Measurements from ENCODE around the gene PCDH7. TPM values are rescaled to one million over a fixed set of nuclear protein-coding genes. Genes with fewer than 3 reads are reported as not detected.

Gene PCDH7
- total and polyA plus RNA-seq, 2 experiments from 2014 or later: 2.4 to 10.8 TPM

GRCh38 chr4:30770049-30770549 lies 49.9 kb downstream of the PCDH7 start (continued):
- TF ChIP-seq CTCF (conservative IDR thresholded peaks at IDR 0.05; ENCODE audit: low read depth in 2 of 2) (no peak), POLR2AphosphoS5 (IDR thresholded peaks at IDR 0.05; ENCODE audit: low read depth) (no peak)

GRCh38 chr4:30770812-30771211 lies 50.6 kb downstream of the PCDH7 start:
- DNase-seq (ENCODE audit: low spot score) (no peak), ATAC-seq (no peak)
- no peaks in the 10 kb centered on the region for H3K27me3 Mint-ChIP-seq (ENCODE audit: insufficient read depth, low read depth, poor library complexity)
- Histone ChIP-seq H4K20me1 (replicated peaks; ENCODE audit: insufficient read depth) (no peaks in the 10 kb centered on the region), H3K36me3 (ENCODE audit: insufficient read depth) (no peaks in the 10 kb centered on the region), H3K27ac (ENCODE audit: low read depth) (no peak overlapping the region), H2AFZ (no peak overlapping the region), H3F3A (replicated peaks; ENCODE audit: low read depth) (no peaks in the 10 kb centered on the region), H3K79me2 (replicated peaks; ENCODE audit: insufficient read depth) (no peaks in the 10 kb centered on the region), H3K4me3 (no peak overlapping the region), H3K4me2 (no peak overlapping the region), H3K4me1 (ENCODE audit: insufficient read depth) (no peaks in the 10 kb centered on the region), H3K27me3 (ENCODE audit: insufficient read depth) (no peaks in the 10 kb centered on the region), H3K9me2 (ENCODE audit: insufficient read depth) (0 out of 2 replicates have a peak, but pooled peaks cover 3% of the 10 kb centered on the region)
- peaks cover 24% of the 10 kb centered on the region for H3K4me1 Mint-ChIP-seq
- no peak overlapping the region for H3K27ac Mint-ChIP-seq
- no peaks in the 10 kb centered on the region for H3K9me3 Mint-ChIP-seq
- TF ChIP-seq CREB1 (CRISPR knock-in tag; IDR thresholded peaks at IDR 0.05; ENCODE audit: low read depth) (no peak), POLR2AphosphoS5 (IDR thresholded peaks at IDR 0.05; ENCODE audit: low read depth) (no peak)
- H3K36me3 Mint-ChIP-seq (ENCODE audit: low read depth): no peaks in the 10 kb centered on the region
- no peak overlapping the region for H3K4me3 Mint-ChIP-seq

GRCh38 chr4:30776451-30776850 lies 56.3 kb downstream of the PCDH7 start:
- Histone ChIP-seq H3K36me3 (ENCODE audit: insufficient read depth) (no peaks in the 10 kb centered on the region), H3K4me3 (no peak overlapping the region), H3K27me3 (ENCODE audit: insufficient read depth) (no peaks in the 10 kb centered on the region), H4K20me1 (replicated peaks; ENCODE audit: insufficient read depth) (no peaks in the 10 kb centered on the region), H3F3A (replicated peaks; ENCODE audit: low read depth) (no peaks in the 10 kb centered on the region), H2AFZ (no peak overlapping the region), H3K4me2 (no peak overlapping the region), H3K9me2 (ENCODE audit: insufficient read depth) (0 out of 2 replicates have a peak, but pooled peaks cover 3% of the 10 kb centered on the region), H3K27ac (ENCODE audit: low read depth) (no peak overlapping the region), H3K4me1 (ENCODE audit: insufficient read depth) (peaks cover 6% of the 10 kb centered on the region), H3K79me2 (replicated peaks; ENCODE audit: insufficient read depth) (no peaks in the 10 kb centered on the region)
- no peak overlapping the region for H3K4me3 Mint-ChIP-seq
- no peaks in the 10 kb centered on the region for H3K27me3 Mint-ChIP-seq (ENCODE audit: insufficient read depth, low read depth, poor library complexity)
- peaks cover 3% of the 10 kb centered on the region; the same call in 2 of the 3 replicates for H3K4me1 Mint-ChIP-seq
- ATAC-seq: no peak
- no peaks in the 10 kb centered on the region for H3K9me3 Mint-ChIP-seq
- H3K36me3 Mint-ChIP-seq (ENCODE audit: low read depth): no peaks in the 10 kb centered on the region
- no peak for DNase-seq (ENCODE audit: low spot score)
- H3K27ac Mint-ChIP-seq: no peak overlapping the region
- TF ChIP-seq REST (IDR thresholded peaks at IDR 0.05; ENCODE audit: unreplicated experiment) (no peak), ZNF331 (CRISPR knock-in tag; IDR thresholded peaks at IDR 0.05; ENCODE audit: low read depth) (no peak), EZH2phosphoT487 (IDR thresholded peaks at IDR 0.05; ENCODE audit: unreplicated experiment) (no peak), NANOG (IDR thresholded peaks at IDR 0.05; ENCODE audit: borderline replicate concordance) (no peak), EZH2 (IDR thresholded peaks at IDR 0.05; ENCODE audit: low read depth, unreplicated experiment) (no peak), JUNB (IDR thresholded peaks at IDR 0.05; ENCODE audit: unreplicated experiment) (no peak), POLR2AphosphoS5 (IDR thresholded peaks at IDR 0.05; ENCODE audit: low read depth) (no peak), ETS1 (IDR thresholded peaks at IDR 0.05) (no peak), CREB1 (CRISPR knock-in tag; IDR thresholded peaks at IDR 0.05; ENCODE audit: low read depth) (no peak)
